GM19351 (cell line): Measurements from ENCODE around the gene ANO7.

Experiments
- ATAC-seq: cut with Tn5 transposase; IDR thresholded peaks from one replicate; pipeline ENCODE4 v1.9.1; 2021; ENCODE audit warnings: mild to moderate bottlenecking, moderate library complexity; ENCODE audit not compliant: unreplicated experiment

ANO7 gene

GRCh38 chr2:241225545-241225944, 37.1 kb downstream of the ANO7 start:
- ATAC-seq, result no peak

GRCh38 chr2:241225983-241226382, 37.5 kb downstream of the ANO7 start:
- no peak for ATAC-seq

GRCh38 chr2:241226723-241227572, 38.5 kb downstream of the ANO7 start:
- ATAC-seq, result no peak

- no peak for ATAC-seq
Observed at GRCh38 chr2:241227594-241227993, 39.1 kb downstream of the ANO7 start.

GRCh38 chr2:241228081-241228859, 39.8 kb downstream of the ANO7 start:
- ATAC-seq, result no peak

- ATAC-seq, result no peak
Observed at GRCh38 chr2:241228860-241229516, 40.5 kb downstream of the ANO7 start.

- no peak for ATAC-seq
Observed at GRCh38 chr2:241229563-241230401, 41.3 kb downstream of the ANO7 start.

GRCh38 chr2:241230435-241230834, 42.0 kb downstream of the ANO7 start:
- ATAC-seq, result no peak

GRCh38 chr2:241232736-241233575, 44.5 kb downstream of the ANO7 start:
- ATAC-seq, result no peak

- ATAC-seq, result no peak
Observed at GRCh38 chr2:241234066-241234790, 45.8 kb downstream of the ANO7 start.

GRCh38 chr2:241234962-241235740, 46.7 kb downstream of the ANO7 start:
- ATAC-seq, result no peak

GRCh38 chr2:241235859-241236593, 47.5 kb downstream of the ANO7 start:
- no peak for ATAC-seq

GRCh38 chr2:241237047-241237446, 48.6 kb downstream of the ANO7 start:
- no peak for ATAC-seq

- no peak for ATAC-seq
Observed at GRCh38 chr2:241237949-241238371, 49.5 kb downstream of the ANO7 start.

- no peak for ATAC-seq
Observed at GRCh38 chr2:241238693-241239198, 50.3 kb downstream of the ANO7 start.

- ATAC-seq, result no peak
Observed at GRCh38 chr2:241239552-241240202, 51.2 kb downstream of the ANO7 start.
